GM23248 (cell line): ENCODE results near the gene KREMEN2. TPM values are rescaled to one million over a fixed set of nuclear protein-coding genes. Genes with fewer than 3 reads are reported as not detected.

Source experiments
- DNase-seq: peaks from one replicate; pipeline ENCODE4 v3.0.0-alpha.2; 2015
- H2AFZ ChIP-seq: fragments of 200-600 bp; sonication (generic); 2 replicates; pipeline ENCODE4 v1.6.1; 2016; ENCODE audit warnings: antibody characterized with exemption
- H3F3A ChIP-seq: fragments of 200-600 bp; sonication (generic); 2 replicates; pipeline ENCODE4 v1.6.1; 2016; ENCODE audit warnings: mild to moderate bottlenecking, antibody characterized with exemption, mixed run types; ENCODE audit not compliant: insufficient read depth
- H3K27ac ChIP-seq: fragments of 200-600 bp; sonication (generic); 2 replicates; pipeline ENCODE4 v1.5.1; 2016; ENCODE audit warnings: mild to moderate bottlenecking
- H3K27me3 ChIP-seq: fragments of 200-600 bp; sonication (generic); replicated peaks from 2 replicates; pipeline ENCODE4 v1.6.1; 2016; ENCODE audit warnings: mild to moderate bottlenecking; ENCODE audit not compliant: insufficient read depth
- H3K36me3 ChIP-seq: fragments of 200-600 bp; sonication (generic); 2 replicates; pipeline ENCODE4 v1.6.1; 2016; ENCODE audit warnings: low read depth, mild to moderate bottlenecking
- H3K4me1 ChIP-seq: fragments of 200-600 bp; sonication (generic); 2 replicates; pipeline ENCODE4 v1.6.1; 2016; ENCODE audit warnings: mild to moderate bottlenecking; ENCODE audit not compliant: insufficient read depth
- H3K4me2 ChIP-seq: fragments of 200-600 bp; sonication (generic); one replicate; pipeline ENCODE4 v1.6.1; 2016; ENCODE audit warnings: mild to moderate bottlenecking; ENCODE audit not compliant: unreplicated experiment
- H3K4me3 ChIP-seq: fragments of 200-600 bp; sonication (generic); 2 replicates; pipeline ENCODE4 v1.5.1; 2016; ENCODE audit warnings: mild to moderate bottlenecking
- H3K79me2 ChIP-seq: fragments of 200-600 bp; sonication (generic); 2 replicates; pipeline ENCODE4 v1.6.1; 2016; ENCODE audit warnings: mild to moderate bottlenecking; ENCODE audit not compliant: insufficient read depth
- H3K9ac ChIP-seq: fragments of 200-600 bp; sonication (generic); 2 replicates; pipeline ENCODE4 v1.6.1; 2016; ENCODE audit warnings: mild to moderate bottlenecking
- H3K9me2 ChIP-seq: fragments of 200-600 bp; sonication (generic); 2 replicates; pipeline ENCODE4 v1.6.1; 2016; ENCODE audit warnings: mixed run types, mild to moderate bottlenecking, moderate library complexity; ENCODE audit not compliant: insufficient read depth
- H3K9me3 ChIP-seq: fragments of 200-600 bp; sonication (generic); one replicate; pipeline ENCODE4 v1.6.1; 2017; ENCODE audit warnings: low read depth
- H4K20me1 ChIP-seq: fragments of 200-600 bp; sonication (generic); 2 replicates; pipeline ENCODE4 v1.6.0; 2016; ENCODE audit not compliant: insufficient read depth
- EZH2 ChIP-seq: fragments of 200-600 bp; sonication (generic); IDR thresholded peaks from 2 replicates; pipeline ENCODE4 v1.6.1; 2018; ENCODE audit warnings: antibody characterized with exemption, mild to moderate bottlenecking; ENCODE audit not compliant: insufficient read depth, poor library complexity, severe bottlenecking
- EZH2phosphoT487 ChIP-seq: fragments of 200-600 bp; sonication (generic); IDR thresholded peaks from 2 replicates; pipeline ENCODE4 v1.6.1; 2018; ENCODE audit warnings: antibody characterized with exemption, moderate library complexity, mild to moderate bottlenecking, low read depth; ENCODE audit not compliant: insufficient read depth
- WGBS, 2 experiments: methylation state at CpG; one replicate each; pipeline ENCODE4 v1.1.6; 2015 to 2017; ENCODE audit warnings: low lambda C conversion rate in 2 of 2, low coverage in 1 of 2; ENCODE audit errors: missing lambda C conversion rate in 2 of 2; 5-methylcytosine and 5-hydroxymethylcytosine counted together
- in situ Hi-C: fragments of 300-500 bp; cut with MboI; formaldehyde crosslinking; loops from 2 replicates; pipeline ENCODE4 v1.15.0; 2020
- polyA plus RNA-seq: library from polyadenylated mRNA; unstranded; fragments of >200 nt; fragmentation: Nextera tagmentation; extraction: Ambion mirVana; gene quantifications from 2 replicates; pipeline ENCODE4 v1.2.1, GENCODE V29; 2016
- total RNA-seq: library from RNA; depleted of rRNA; stranded (reverse); fragments of >200 nt; shearing (Covaris generic); gene quantifications from 2 replicates; pipeline ENCODE4 v1.2.3, GENCODE V29; 2014

KREMEN2 gene
- total and polyA plus RNA-seq, 2 experiments from 2014 or later, result not detected

DNA sequence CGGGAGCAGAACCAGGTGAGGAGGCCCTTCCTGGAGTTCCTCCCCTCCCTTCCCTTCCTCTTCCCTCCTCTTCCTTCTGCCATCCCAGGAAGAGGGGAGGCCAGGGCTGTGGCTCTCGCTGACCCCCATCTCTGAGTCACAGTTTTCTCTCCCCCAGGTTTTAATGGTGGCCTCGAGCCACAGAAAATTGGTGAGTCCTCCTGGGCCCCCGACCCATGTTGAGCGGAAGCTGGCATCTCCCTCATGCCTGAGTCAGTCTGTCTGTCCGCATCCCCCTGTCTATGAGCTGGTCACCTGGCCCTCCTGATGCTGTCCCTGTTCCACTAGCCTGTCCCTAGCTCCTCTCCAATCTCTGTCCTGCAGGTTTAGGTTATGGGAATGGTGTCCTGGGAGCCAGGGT, 35.9 kb downstream of the KREMEN2 start:
- Histone ChIP-seq H3K4me2 (no peak overlapping the region), H3K4me3 (no peak overlapping the region), H3F3A (no peaks in the 10 kb centered on the region), H4K20me1 (no peaks in the 10 kb centered on the region), H3K4me1 (no peaks in the 10 kb centered on the region), H3K9me3 (no peaks in the 10 kb centered on the region), H2AFZ (no peak overlapping the region), H3K27me3 (no peaks in the 10 kb centered on the region), H3K9me2 (no peaks in the 10 kb centered on the region), H3K36me3 (no peaks in the 10 kb centered on the region), H3K79me2 (no peaks in the 10 kb centered on the region), H3K9ac (no peak overlapping the region), H3K27ac (no peak overlapping the region)
- TF ChIP-seq EZH2phosphoT487, result no peak
- in situ Hi-C loops, result no loop called here
- WGBS, 2 experiments, result 63 to 77% methylated on average over 6 of the region's 6 CpGs
- DNase-seq, result no peak

DNA sequence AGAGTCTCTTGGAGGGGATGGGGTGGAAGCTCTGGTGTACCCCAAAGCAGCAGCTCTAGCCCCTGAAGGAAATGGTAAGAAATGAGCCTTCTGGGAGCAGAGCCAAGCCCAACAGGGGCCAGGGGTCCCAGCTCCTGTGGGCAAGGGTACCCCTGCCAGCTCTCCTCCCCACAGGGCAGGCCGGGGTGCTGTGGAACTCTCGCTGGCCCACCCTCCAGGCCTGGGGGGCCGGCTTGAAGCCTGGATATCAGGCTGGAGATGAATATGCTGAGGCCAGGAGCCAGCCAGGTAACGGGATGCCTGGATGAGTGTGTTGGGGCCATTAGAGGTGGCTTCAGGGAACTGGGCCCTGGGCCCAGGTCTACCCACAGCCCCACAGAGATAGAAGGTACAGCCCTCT, 36.5 kb downstream of the KREMEN2 start:
- Histone ChIP-seq H3K9me3 (no peaks in the 10 kb centered on the region), H3K79me2 (no peaks in the 10 kb centered on the region), H3K4me3 (no peak overlapping the region), H3K36me3 (no peaks in the 10 kb centered on the region), H3F3A (no peaks in the 10 kb centered on the region), H3K27me3 (no peaks in the 10 kb centered on the region), H4K20me1 (no peaks in the 10 kb centered on the region), H3K4me1 (no peaks in the 10 kb centered on the region), H3K27ac (no peak overlapping the region), H3K9me2 (no peaks in the 10 kb centered on the region), H3K9ac (no peak overlapping the region), H3K4me2 (no peak overlapping the region), H2AFZ (no peak overlapping the region)
- in situ Hi-C loops, result no loop called here
- no peak for DNase-seq
- 74 to 76% methylated on average over 4 of the region's 4 CpGs for WGBS, 2 experiments
- TF ChIP-seq EZH2phosphoT487 (no peak), EZH2 (no peak)

DNA sequence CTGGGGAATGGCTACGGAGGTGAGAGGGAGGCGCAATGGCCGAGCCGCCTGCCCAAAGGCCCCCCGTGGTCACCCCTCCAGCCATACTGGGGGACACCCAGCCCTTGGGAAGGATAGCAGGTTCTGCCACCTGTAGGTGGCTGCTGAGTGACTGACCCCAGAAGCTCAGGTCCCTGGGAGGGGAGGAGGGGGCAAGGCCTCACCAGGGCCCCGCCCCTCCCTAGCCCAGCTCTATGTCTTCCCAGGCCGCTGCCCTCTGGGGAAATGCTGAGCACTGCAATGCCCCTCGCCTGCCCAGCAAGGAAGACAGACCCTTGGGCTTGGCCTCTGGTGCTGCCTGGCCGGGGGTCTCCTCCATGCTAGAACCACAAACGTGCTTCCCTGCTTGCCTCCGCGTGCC, 37.2 kb downstream of the KREMEN2 start:
- Histone ChIP-seq H4K20me1 (no peaks in the 10 kb centered on the region), H3K36me3 (no peaks in the 10 kb centered on the region), H3K4me3 (no peak overlapping the region), H3K27me3 (no peaks in the 10 kb centered on the region), H3K4me1 (no peaks in the 10 kb centered on the region), H3K9ac (no peak overlapping the region), H3K9me3 (no peaks in the 10 kb centered on the region), H3K4me2 (no peak overlapping the region), H2AFZ (no peak overlapping the region), H3K79me2 (no peaks in the 10 kb centered on the region), H3K9me2 (no peaks in the 10 kb centered on the region), H3K27ac (no peak overlapping the region), H3F3A (no peaks in the 10 kb centered on the region)
- no peak for DNase-seq
- in situ Hi-C loops, result no loop called here
- WGBS, 2 experiments, result 52 to 56% methylated on average over 10 to 11 of the region's 12 CpGs
- no peak for TF ChIP-seq EZH2phosphoT487
- TF ChIP-seq EZH2, result no peak

DNA sequence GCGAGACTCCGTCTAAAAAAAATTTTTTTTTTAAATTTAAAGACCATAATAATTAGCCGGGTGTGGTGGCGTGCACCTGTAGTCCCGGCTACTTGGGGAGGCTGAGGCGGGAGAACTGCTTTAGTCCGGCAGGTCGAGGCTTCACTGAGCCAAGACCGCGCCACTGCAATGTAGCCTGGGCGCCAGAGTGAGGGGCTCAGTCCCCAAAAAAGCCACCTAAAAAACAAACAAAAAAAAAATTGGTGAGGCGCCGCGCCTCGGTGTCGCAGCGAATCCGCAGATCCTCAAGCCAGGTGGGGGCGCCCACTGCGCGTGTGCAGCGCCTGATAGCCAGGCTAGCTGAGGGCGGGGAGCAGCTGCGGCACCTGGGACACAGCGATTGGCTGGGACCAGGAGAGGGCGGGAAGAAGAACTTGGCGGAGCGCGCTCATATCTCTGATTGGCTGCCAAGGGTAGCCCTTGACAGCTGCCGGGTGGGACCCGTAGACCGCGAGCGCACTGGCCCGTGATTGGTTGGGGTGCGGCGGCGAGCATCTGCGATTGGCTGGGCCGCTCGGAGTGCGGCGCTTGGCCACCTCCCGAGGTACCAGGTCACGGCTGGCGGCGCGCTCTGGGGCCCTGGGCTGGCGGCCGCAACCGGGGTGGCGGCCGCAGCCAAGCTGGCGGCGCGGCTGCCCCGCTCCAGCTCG, 39.7 kb downstream of the KREMEN2 start:
- H3K79me2 ChIP-seq, result no peaks in the 10 kb centered on the region
- no peak overlapping the region for H3K9ac ChIP-seq
- no peaks in the 10 kb centered on the region for H4K20me1 ChIP-seq
- H3K27ac ChIP-seq, result no peak overlapping the region
- H2AFZ ChIP-seq, result no peak overlapping the region
- peak; percentile 99 for DNase-seq
- no peaks in the 10 kb centered on the region for H3K27me3 ChIP-seq
- WGBS, 2 experiments, result 9 to 12% methylated on average over 42 to 51 of the region's 58 CpGs
- H3K4me1 ChIP-seq, result no peaks in the 10 kb centered on the region
- H3K9me3 ChIP-seq, result no peaks in the 10 kb centered on the region
- in situ Hi-C loops, result no loop called here
- no peaks in the 10 kb centered on the region for H3K36me3 ChIP-seq
- TF ChIP-seq EZH2phosphoT487 (no peak), EZH2 (no peak)
- peak overlapping the region; percentile 51; the same call in 1 of the 2 replicates for H3K4me3 ChIP-seq
- H3K4me2 ChIP-seq, result no peak overlapping the region
- no peaks in the 10 kb centered on the region for H3K9me2 ChIP-seq
- no peaks in the 10 kb centered on the region for H3F3A ChIP-seq

DNA sequence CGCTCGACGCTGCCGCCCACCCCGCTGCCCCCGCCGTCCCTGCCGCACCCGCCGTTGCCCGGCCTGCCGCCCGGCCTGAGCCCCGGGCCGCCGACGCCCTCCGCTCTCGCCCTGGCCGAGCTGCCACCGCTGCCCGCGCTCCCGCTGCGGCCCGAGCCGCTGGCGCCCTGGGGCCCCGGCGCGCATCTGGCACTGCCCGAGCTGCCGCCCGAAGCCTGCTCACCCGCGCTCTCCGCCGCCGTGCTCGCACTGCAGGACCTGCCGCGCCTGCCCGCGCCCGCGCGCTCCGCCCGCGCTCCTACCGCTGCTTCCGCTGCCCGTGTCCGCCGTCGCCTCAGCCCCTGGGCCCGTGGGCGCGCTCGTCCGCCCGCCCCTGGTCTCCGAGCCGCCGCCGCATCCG, 40.2 kb downstream of the KREMEN2 start:
- no peak overlapping the region for H2AFZ ChIP-seq
- in situ Hi-C loops, result no loop called here
- WGBS, 2 experiments, result 1 to 13% methylated on average over 3 to 31 of the region's 67 CpGs
- H3K27ac ChIP-seq, result no peak overlapping the region
- H3K36me3 ChIP-seq, result no peaks in the 10 kb centered on the region
- peak; percentile 67 for DNase-seq
- H3K4me1 ChIP-seq, result no peaks in the 10 kb centered on the region
- no peak overlapping the region for H3K4me3 ChIP-seq
- no peaks in the 10 kb centered on the region for H3K9me2 ChIP-seq
- H3K79me2 ChIP-seq, result no peaks in the 10 kb centered on the region
- TF ChIP-seq EZH2phosphoT487 (no peak), EZH2 (no peak)
- H3K4me2 ChIP-seq, result no peak overlapping the region
- H3K9ac ChIP-seq, result no peak overlapping the region
- H3F3A ChIP-seq, result no peaks in the 10 kb centered on the region
- no peaks in the 10 kb centered on the region for H4K20me1 ChIP-seq
- no peaks in the 10 kb centered on the region for H3K27me3 ChIP-seq
- no peaks in the 10 kb centered on the region for H3K9me3 ChIP-seq
